Adrenal gland (tissue), 5 donors: ENCODE measurements around the gene PSME4.

Experiments
- POLR2A ChIP-seq, 2 donors: fragments of 450-650 bp; IDR thresholded peaks; one replicate each; pipeline ENCODE4 v1.6.1; 2017; ENCODE audit warnings: antibody characterized with exemption in 2 of 2, mild to moderate bottlenecking in 2 of 2, moderate library complexity in 1 of 2
- TF ChIP-seq, protein P1 (sequence below), 6 experiments: fragments of 450-650 bp in 4 of 6; fragments of 200-600 bp in 2 of 6; sonication (generic) in 1 of 6; IDR thresholded peaks; 1 replicate in 5 of 6; 2 replicates in 1 of 6; pipeline versions ENCODE4 v1.5.1 to v1.8.0; 2016 to 2021; ENCODE audit warnings: antibody characterized with exemption in 6 of 6, mild to moderate bottlenecking in 2 of 6, moderate library complexity in 1 of 6
- donor health status: DM: no; HTN: no; CAD: no.

DNA sequence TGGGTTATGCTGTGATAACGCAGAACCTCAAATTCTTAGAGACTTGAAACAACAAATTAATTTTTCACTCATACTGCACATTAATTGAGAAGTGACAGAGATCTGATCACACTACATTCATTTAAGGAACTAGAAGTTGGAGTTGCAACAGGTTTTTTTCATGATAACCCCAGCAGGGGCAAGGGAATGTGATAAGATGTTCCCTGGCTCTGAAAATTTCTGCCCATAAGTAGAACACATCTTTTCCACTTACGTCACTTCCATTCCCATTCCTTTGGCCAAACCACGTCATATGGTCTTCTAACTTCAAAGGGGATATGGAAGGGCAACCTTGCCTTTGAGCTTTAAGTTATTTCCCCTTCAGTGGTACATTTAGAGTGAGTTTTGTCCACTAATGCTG, 29.7 kb upstream of the PSME4 start:
- TF ChIP-seq, protein P1, sequence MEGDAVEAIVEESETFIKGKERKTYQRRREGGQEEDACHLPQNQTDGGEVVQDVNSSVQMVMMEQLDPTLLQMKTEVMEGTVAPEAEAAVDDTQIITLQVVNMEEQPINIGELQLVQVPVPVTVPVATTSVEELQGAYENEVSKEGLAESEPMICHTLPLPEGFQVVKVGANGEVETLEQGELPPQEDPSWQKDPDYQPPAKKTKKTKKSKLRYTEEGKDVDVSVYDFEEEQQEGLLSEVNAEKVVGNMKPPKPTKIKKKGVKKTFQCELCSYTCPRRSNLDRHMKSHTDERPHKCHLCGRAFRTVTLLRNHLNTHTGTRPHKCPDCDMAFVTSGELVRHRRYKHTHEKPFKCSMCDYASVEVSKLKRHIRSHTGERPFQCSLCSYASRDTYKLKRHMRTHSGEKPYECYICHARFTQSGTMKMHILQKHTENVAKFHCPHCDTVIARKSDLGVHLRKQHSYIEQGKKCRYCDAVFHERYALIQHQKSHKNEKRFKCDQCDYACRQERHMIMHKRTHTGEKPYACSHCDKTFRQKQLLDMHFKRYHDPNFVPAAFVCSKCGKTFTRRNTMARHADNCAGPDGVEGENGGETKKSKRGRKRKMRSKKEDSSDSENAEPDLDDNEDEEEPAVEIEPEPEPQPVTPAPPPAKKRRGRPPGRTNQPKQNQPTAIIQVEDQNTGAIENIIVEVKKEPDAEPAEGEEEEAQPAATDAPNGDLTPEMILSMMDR (IDR thresholded peaks at IDR 0.05), result no peak
- no peak for TF ChIP-seq POLR2A (IDR thresholded peaks at IDR 0.05)
